ENCODE results near the gene SCLT1.

DNA sequence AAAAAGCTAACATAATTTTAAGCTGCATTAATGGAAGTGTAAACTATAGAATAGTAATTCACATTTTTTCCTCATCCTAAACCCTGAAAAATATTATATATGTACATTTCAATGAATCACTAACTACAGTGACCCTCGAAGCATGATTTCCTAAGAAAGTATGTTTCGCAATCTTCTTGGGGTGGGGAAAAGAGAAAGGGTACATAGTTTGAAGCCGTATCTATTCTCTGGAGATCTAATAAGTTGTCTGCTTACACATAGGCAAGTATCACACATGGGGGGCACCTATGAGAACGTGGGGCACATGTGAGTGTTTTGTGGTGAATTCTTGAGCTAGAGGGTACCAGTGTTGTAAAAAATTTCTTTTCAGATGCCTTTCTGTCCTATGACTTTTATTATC is 212.7 kb downstream of the SCLT1 start:
- TF ChIP-seq EZH2 (IDR thresholded peaks at IDR 0.05; ENCODE audit: borderline replicate concordance, insufficient read depth, low read depth, low read length, poor library complexity, severe bottlenecking): no peak
- TF ChIP-seq, protein P1, sequence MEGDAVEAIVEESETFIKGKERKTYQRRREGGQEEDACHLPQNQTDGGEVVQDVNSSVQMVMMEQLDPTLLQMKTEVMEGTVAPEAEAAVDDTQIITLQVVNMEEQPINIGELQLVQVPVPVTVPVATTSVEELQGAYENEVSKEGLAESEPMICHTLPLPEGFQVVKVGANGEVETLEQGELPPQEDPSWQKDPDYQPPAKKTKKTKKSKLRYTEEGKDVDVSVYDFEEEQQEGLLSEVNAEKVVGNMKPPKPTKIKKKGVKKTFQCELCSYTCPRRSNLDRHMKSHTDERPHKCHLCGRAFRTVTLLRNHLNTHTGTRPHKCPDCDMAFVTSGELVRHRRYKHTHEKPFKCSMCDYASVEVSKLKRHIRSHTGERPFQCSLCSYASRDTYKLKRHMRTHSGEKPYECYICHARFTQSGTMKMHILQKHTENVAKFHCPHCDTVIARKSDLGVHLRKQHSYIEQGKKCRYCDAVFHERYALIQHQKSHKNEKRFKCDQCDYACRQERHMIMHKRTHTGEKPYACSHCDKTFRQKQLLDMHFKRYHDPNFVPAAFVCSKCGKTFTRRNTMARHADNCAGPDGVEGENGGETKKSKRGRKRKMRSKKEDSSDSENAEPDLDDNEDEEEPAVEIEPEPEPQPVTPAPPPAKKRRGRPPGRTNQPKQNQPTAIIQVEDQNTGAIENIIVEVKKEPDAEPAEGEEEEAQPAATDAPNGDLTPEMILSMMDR (IDR thresholded peaks at IDR 0.05): no peak

Data from B cell (primary cell).